ENCODE data around the gene TBC1D22A.

The TBC1D22A gene

DNA sequence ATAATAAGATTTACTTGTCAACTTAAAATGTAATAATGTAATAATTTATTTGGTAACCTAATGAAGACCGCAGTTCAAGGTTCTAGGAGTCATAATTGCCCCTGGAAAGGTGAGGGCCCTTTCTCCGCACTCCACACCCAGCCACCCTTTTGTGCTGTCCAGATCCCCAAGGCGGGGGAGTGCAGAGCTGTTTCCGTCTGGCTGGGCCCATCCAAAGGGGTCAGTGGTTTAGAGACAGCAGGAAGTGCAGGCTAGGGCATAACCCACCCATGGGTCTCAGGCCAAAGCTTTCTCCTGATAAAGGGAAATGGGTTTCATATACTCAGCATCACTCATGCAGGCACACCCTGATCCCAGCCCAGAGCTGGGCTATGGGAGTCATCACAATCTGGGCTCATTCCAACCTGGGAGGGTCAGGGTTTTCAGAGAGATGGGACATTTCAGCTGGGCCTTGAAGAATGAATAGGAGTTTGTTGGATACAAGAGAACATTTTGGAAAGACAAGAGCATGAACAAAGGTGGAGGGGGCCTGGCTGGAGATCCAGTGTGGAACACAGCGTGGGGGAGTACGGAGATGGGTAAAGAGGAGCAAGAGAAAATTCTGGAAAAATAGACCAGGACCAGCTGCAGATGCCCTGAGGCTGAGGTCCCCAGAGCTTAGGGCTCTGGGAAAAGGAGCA lies 432.2 kb downstream of the TBC1D22A start:
- H3K9ac ChIP-seq (ENCODE audit: low read length): no peak overlapping the region
- no peaks in the 10 kb centered on the region for H3K9me3 ChIP-seq (ENCODE audit: insufficient read depth, low read length)
- TF ChIP-seq EZH2phosphoT487 (IDR thresholded peaks at IDR 0.05; ENCODE audit: low read depth): no peak

DNA sequence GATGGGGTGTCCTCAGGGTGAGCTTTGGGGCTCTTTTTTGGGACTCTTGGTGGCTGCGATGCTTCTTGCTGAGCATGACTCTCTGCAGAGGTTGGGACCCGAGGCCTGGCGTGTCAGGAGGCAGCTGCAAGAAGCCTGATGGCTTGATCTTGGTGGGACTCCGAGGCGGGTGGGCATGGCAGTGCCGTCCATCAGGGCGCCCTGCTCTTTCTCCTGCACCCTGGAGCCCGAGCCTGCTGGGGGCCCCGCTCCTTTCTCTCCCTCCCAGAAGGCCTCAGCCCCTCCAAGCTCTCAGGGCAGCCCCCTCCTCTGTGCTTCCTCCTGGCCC lies 432.7 kb downstream of the TBC1D22A start:
- Histone ChIP-seq H3K9me3 (ENCODE audit: insufficient read depth, low read length) (no peaks in the 10 kb centered on the region), H3K27ac (ENCODE audit: low read length) (no peak overlapping the region)
- TF ChIP-seq EZH2phosphoT487 (IDR thresholded peaks at IDR 0.05; ENCODE audit: low read depth): no peak
- TF ChIP-seq, protein P1, sequence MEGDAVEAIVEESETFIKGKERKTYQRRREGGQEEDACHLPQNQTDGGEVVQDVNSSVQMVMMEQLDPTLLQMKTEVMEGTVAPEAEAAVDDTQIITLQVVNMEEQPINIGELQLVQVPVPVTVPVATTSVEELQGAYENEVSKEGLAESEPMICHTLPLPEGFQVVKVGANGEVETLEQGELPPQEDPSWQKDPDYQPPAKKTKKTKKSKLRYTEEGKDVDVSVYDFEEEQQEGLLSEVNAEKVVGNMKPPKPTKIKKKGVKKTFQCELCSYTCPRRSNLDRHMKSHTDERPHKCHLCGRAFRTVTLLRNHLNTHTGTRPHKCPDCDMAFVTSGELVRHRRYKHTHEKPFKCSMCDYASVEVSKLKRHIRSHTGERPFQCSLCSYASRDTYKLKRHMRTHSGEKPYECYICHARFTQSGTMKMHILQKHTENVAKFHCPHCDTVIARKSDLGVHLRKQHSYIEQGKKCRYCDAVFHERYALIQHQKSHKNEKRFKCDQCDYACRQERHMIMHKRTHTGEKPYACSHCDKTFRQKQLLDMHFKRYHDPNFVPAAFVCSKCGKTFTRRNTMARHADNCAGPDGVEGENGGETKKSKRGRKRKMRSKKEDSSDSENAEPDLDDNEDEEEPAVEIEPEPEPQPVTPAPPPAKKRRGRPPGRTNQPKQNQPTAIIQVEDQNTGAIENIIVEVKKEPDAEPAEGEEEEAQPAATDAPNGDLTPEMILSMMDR (IDR thresholded peaks at IDR 0.05; ENCODE audit: low read depth, low read length): no peak

More for the DNA sequence above, 432.2 kb downstream of the TBC1D22A start:
- Histone ChIP-seq H4K20me1 (ENCODE audit: insufficient read depth, low read length) (no peaks in the 10 kb centered on the region; the same call in 1 of the 2 replicates), H3K27ac (ENCODE audit: low read length) (no peak overlapping the region), H3K4me3 (ENCODE audit: low read length) (no peak overlapping the region), H3K36me3 (replicated peaks; ENCODE audit: low read depth, low read length) (no peaks in the 10 kb centered on the region), H3K4me2 (ENCODE audit: low read length) (no peak overlapping the region), H3K4me1 (ENCODE audit: low read length) (peaks cover 9% of the 10 kb centered on the region), H2AFZ (ENCODE audit: low read depth, low read length) (no peak overlapping the region), H3K27me3 (ENCODE audit: low read depth, low read length) (peaks cover 4% of the 10 kb centered on the region; the same call in 1 of the 2 replicates), H3K79me2 (ENCODE audit: low read length) (no peaks in the 10 kb centered on the region)

DNA sequence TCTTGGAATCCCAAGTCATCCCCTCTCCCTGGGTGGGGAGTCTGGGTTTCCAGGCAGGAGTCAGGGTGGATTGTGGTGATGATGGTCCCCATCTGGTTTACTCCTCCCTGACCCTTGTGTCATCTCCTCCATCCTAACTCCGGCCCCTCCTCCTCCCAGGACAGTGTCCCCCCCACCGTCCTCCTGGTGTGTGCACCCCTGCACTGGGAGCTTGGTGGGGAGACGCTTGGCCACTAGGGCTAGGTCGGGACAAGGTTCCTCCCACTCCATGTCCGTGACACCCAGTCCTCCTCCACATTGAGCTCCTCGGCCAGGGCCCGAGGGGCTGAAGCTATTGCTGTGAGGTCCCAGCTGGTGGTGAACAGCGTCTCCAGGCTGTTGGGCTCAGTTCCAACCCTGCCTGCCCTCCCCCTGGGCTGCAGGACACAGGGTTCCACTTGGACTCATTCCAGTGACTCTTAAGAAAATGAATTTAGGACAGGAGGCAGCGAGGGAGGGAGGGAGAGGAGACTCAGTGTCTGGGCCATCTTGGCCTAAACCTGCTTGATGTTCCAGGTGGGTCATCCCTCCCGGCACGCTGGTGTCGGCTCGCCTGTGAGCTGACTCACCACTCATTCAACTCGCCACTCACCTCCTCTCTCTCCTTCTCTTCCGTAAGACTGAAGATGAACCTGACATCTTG lies 433.2 kb downstream of the TBC1D22A start:
- Histone ChIP-seq H3K4me2 (ENCODE audit: low read length) (no peak overlapping the region), H3K9me3 (ENCODE audit: insufficient read depth, low read length) (no peaks in the 10 kb centered on the region), H4K20me1 (ENCODE audit: insufficient read depth, low read length) (no peaks in the 10 kb centered on the region; the same call in 1 of the 2 replicates), H3K27ac (ENCODE audit: low read length) (no peak overlapping the region), H3K36me3 (replicated peaks; ENCODE audit: low read depth, low read length) (no peaks in the 10 kb centered on the region), H3K4me3 (ENCODE audit: low read length) (no peak overlapping the region), H3K4me1 (ENCODE audit: low read length) (peaks cover 9% of the 10 kb centered on the region), H3K27me3 (ENCODE audit: low read depth, low read length) (peaks cover 4% of the 10 kb centered on the region; the same call in 1 of the 2 replicates), H3K9ac (ENCODE audit: low read length) (no peak overlapping the region), H3K79me2 (ENCODE audit: low read length) (no peaks in the 10 kb centered on the region), H2AFZ (ENCODE audit: low read depth, low read length) (no peak overlapping the region)
- TF ChIP-seq EZH2phosphoT487 (IDR thresholded peaks at IDR 0.05; ENCODE audit: low read depth): no peak
- TF ChIP-seq, protein P1 (IDR thresholded peaks at IDR 0.05; ENCODE audit: low read depth, low read length): no peak

More for the DNA sequence above, 432.7 kb downstream of the TBC1D22A start:
- H3K4me1 ChIP-seq (ENCODE audit: low read length): peaks cover 9% of the 10 kb centered on the region
- no peak overlapping the region for H3K9ac ChIP-seq (ENCODE audit: low read length)
- H3K79me2 ChIP-seq (ENCODE audit: low read length): no peaks in the 10 kb centered on the region
- no peaks in the 10 kb centered on the region for H3K36me3 ChIP-seq (replicated peaks; ENCODE audit: low read depth, low read length)
- H3K4me2 ChIP-seq (ENCODE audit: low read length): no peak overlapping the region
- H4K20me1 ChIP-seq (ENCODE audit: insufficient read depth, low read length): no peaks in the 10 kb centered on the region; the same call in 1 of the 2 replicates
- H3K27me3 ChIP-seq (ENCODE audit: low read depth, low read length): peaks cover 4% of the 10 kb centered on the region; the same call in 1 of the 2 replicates
- H2AFZ ChIP-seq (ENCODE audit: low read depth, low read length): no peak overlapping the region
- H3K4me3 ChIP-seq (ENCODE audit: low read length): no peak overlapping the region

DNA sequence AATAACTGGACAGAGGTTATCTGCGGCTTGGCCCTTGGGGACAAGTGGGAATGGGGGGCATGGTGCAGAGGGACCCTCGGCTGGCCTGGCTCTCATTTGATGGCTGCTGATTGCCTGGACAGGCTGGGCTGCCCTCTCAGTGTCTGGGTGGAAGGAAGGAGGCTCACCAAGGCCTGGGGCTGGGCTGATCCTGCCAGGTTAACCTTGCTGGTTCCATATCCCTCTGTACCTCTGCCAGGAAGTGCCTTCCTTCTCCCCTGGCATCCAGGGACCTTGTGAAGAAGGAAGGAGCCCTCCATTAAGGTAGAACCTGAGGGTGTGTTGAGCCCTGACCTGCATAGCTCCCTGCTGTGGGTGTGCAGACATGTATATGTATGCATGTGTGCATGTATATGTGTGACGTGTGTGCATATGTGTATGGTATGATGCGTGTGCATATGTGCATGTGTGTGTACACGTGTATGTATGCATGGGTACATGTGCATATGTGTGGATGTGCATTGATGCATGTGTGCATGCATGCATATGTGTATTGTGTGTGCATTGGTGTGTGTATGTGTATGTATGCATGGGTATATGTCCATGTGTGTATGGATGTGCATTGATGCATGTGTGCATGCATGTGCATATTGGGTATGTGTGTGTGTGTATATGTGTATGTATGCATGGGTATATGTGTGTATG lies 433.9 kb downstream of the TBC1D22A start:
- Histone ChIP-seq H3K9me3 (ENCODE audit: insufficient read depth, low read length) (no peaks in the 10 kb centered on the region), H3K79me2 (ENCODE audit: low read length) (no peaks in the 10 kb centered on the region), H3K27ac (ENCODE audit: low read length) (no peak overlapping the region), H3K4me3 (ENCODE audit: low read length) (no peak overlapping the region), H3K36me3 (replicated peaks; ENCODE audit: low read depth, low read length) (no peaks in the 10 kb centered on the region), H3K4me1 (ENCODE audit: low read length) (peaks cover 9% of the 10 kb centered on the region), H3K4me2 (ENCODE audit: low read length) (no peak overlapping the region), H2AFZ (ENCODE audit: low read depth, low read length) (no peak overlapping the region), H3K27me3 (ENCODE audit: low read depth, low read length) (peaks cover 4% of the 10 kb centered on the region; the same call in 1 of the 2 replicates), H4K20me1 (ENCODE audit: insufficient read depth, low read length) (no peaks in the 10 kb centered on the region; the same call in 1 of the 2 replicates), H3K9ac (ENCODE audit: low read length) (no peak overlapping the region)
- TF ChIP-seq, protein P1 (IDR thresholded peaks at IDR 0.05; ENCODE audit: low read depth, low read length): no peak
- no peak for TF ChIP-seq EZH2phosphoT487 (IDR thresholded peaks at IDR 0.05; ENCODE audit: low read depth)

Data from OCI-LY3 (cell line).